Smooth muscle cell (in vitro differentiated cells): ENCODE results near the gene PAPPA2. TPM values are rescaled to one million over a fixed set of nuclear protein-coding genes. Genes with fewer than 3 reads are reported as not detected.

Experiments
- DNase-seq: peaks from one replicate; lab custom pipeline; 2025; ENCODE audit not compliant: unreplicated experiment; lab: John Stamatoyannopoulos, UW
- H2AFZ ChIP-seq: fragments of 200-600 bp; sonication (generic); 2 replicates; pipeline ENCODE4 v1.6.0; 2016; ENCODE audit warnings: antibody characterized with exemption, low read depth, mild to moderate bottlenecking
- H3F3A ChIP-seq: fragments of 200-600 bp; sonication (generic); 2 replicates; pipeline ENCODE4 v1.6.0; 2017; ENCODE audit warnings: antibody characterized with exemption, low read depth
- H3K27ac ChIP-seq: fragments of 200-600 bp; sonication (generic); 2 replicates; pipeline ENCODE4 v1.5.1; 2016; ENCODE audit warnings: low read depth, mild to moderate bottlenecking
- H3K27me3 ChIP-seq: fragments of 200-600 bp; sonication (generic); 2 replicates; pipeline ENCODE4 v1.6.1; 2016; ENCODE audit warnings: low read depth, mild to moderate bottlenecking
- H3K36me3 ChIP-seq: fragments of 200-600 bp; sonication (generic); 2 replicates; pipeline ENCODE4 v1.5.1; 2016; ENCODE audit warnings: low read depth
- H3K4me1 ChIP-seq: fragments of 200-600 bp; sonication (generic); 2 replicates; pipeline ENCODE4 v1.5.1; 2016; ENCODE audit warnings: low read depth
- H3K4me2 ChIP-seq: fragments of 200-600 bp; sonication (generic); 2 replicates; pipeline ENCODE4 v1.6.0; 2016; ENCODE audit warnings: mild to moderate bottlenecking
- H3K4me3 ChIP-seq: fragments of 200-600 bp; sonication (generic); 2 replicates; pipeline ENCODE4 v1.5.1; 2016; ENCODE audit warnings: mild to moderate bottlenecking
- H3K79me2 ChIP-seq: fragments of 200-600 bp; sonication (generic); 2 replicates; pipeline ENCODE4 v1.6.0; 2016; ENCODE audit warnings: low read depth, mild to moderate bottlenecking
- H3K9ac ChIP-seq: fragments of 200-600 bp; sonication (generic); 2 replicates; pipeline ENCODE4 v1.6.0; 2016; ENCODE audit warnings: low read depth
- H3K9me3 ChIP-seq: fragments of 200-600 bp; sonication (generic); replicated peaks from 2 replicates; pipeline ENCODE4 v1.5.1; 2016; ENCODE audit warnings: low read depth
- H4K20me1 ChIP-seq: fragments of 200-600 bp; sonication (generic); 2 replicates; pipeline ENCODE4 v1.6.0; 2016; ENCODE audit warnings: low read depth
- WGBS: methylation state at CpG from one replicate; pipeline ENCODE4 v1.1.7; 2016; ENCODE audit warnings: low lambda C conversion rate; 5-methylcytosine and 5-hydroxymethylcytosine counted together
- polyA plus RNA-seq: library from polyadenylated mRNA; unstranded; fragments of >200 nt; fragmentation: Nextera tagmentation; extraction: Ambion mirVana; gene quantifications from 2 replicates; pipeline ENCODE4 v1.2.1, GENCODE V29; 2016
- total RNA-seq: library from RNA; depleted of rRNA; stranded (reverse); fragments of >200 nt; gene quantifications from 2 replicates; pipeline ENCODE4 v1.2.3, GENCODE V29; 2014
- TF ChIP-seq, protein P1 (sequence below): fragments of 200-600 bp; sonication (generic); IDR thresholded peaks from 2 replicates; pipeline ENCODE4 v1.5.1; 2017; ENCODE audit warnings: borderline replicate concordance, mild to moderate bottlenecking, antibody characterized with exemption; ENCODE audit not compliant: insufficient read depth, poor library complexity, severe bottlenecking

PAPPA2 gene
- total and polyA plus RNA-seq, 2 experiments from 2014 or later = 0.03 to 0.27 TPM

DNA sequence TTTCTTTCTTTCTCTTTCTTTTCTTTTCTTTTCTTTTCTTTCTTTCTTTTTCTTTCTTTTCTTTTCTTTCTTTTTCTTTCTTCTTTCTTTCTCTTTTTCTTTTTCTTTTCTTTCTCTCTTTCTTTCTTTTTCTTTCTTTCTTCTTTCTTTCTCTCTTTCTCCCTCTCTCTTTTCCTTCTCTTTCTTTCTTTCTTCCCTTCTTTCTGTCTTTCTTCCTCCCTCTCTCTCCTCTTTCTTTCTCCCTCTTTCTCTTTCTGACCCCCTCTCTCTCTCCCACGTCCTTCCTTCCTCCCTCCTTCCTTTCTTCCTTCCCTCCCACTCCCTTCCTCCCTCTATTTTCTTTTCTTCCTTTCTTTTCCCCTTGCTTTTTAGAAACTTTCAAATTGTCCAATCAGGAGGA, 333.6 kb downstream of the PAPPA2 start:
- TF ChIP-seq, protein P1, sequence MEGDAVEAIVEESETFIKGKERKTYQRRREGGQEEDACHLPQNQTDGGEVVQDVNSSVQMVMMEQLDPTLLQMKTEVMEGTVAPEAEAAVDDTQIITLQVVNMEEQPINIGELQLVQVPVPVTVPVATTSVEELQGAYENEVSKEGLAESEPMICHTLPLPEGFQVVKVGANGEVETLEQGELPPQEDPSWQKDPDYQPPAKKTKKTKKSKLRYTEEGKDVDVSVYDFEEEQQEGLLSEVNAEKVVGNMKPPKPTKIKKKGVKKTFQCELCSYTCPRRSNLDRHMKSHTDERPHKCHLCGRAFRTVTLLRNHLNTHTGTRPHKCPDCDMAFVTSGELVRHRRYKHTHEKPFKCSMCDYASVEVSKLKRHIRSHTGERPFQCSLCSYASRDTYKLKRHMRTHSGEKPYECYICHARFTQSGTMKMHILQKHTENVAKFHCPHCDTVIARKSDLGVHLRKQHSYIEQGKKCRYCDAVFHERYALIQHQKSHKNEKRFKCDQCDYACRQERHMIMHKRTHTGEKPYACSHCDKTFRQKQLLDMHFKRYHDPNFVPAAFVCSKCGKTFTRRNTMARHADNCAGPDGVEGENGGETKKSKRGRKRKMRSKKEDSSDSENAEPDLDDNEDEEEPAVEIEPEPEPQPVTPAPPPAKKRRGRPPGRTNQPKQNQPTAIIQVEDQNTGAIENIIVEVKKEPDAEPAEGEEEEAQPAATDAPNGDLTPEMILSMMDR = no peak
- H4K20me1 ChIP-seq = no peaks in the 10 kb centered on the region
- no peaks in the 10 kb centered on the region for H3K36me3 ChIP-seq

DNA sequence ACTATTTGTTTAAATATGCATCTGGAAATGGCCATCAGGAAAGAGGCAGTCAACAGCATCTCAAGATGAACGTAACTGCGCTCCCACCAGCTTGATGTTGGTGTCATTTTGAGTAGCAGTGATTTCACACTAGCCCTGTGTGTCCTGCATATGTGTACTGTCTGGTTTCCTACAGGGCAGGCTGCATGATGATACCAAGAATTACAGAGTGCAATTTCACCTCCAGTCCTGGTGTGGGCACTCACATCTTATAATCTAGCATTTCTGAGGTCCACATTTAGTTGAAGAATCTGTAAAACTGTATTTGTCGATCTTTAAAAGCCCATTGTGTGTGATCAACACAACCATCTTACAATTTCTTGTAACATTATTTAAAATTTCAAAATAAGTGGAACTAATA, 336.4 kb downstream of the PAPPA2 start:
- WGBS = 94% methylated on average over 3 of the region's 3 CpGs
- DNase-seq = no peak
- no peaks in the 10 kb centered on the region for H3K36me3 ChIP-seq
- H3K9ac ChIP-seq = no peak overlapping the region
- no peaks in the 10 kb centered on the region for H3K9me3 ChIP-seq
- no peaks in the 10 kb centered on the region for H4K20me1 ChIP-seq
- no peak overlapping the region for H3K27ac ChIP-seq
- H3F3A ChIP-seq = no peaks in the 10 kb centered on the region
- no peak overlapping the region for H3K4me2 ChIP-seq
- TF ChIP-seq, protein P1 = no peak
- H2AFZ ChIP-seq = no peak overlapping the region
- no peak overlapping the region for H3K4me3 ChIP-seq
- no peaks in the 10 kb centered on the region for H3K79me2 ChIP-seq
- H3K27me3 ChIP-seq = no peaks in the 10 kb centered on the region
- no peaks in the 10 kb centered on the region for H3K4me1 ChIP-seq

More for the DNA sequence above, 333.6 kb downstream of the PAPPA2 start:
- H3K27me3 ChIP-seq = no peaks in the 10 kb centered on the region
- no peaks in the 10 kb centered on the region for H3K9me3 ChIP-seq
- no peak overlapping the region for H3K27ac ChIP-seq
- no peaks in the 10 kb centered on the region for H3K4me1 ChIP-seq
- no peaks in the 10 kb centered on the region for H3K79me2 ChIP-seq
- no peak overlapping the region for H2AFZ ChIP-seq
- H3K4me3 ChIP-seq = no peak overlapping the region
- no peak overlapping the region for H3K9ac ChIP-seq
- DNase-seq = no peak
- WGBS = 75% methylated on average over 1 of the region's 1 CpG
- no peak overlapping the region for H3K4me2 ChIP-seq
- H3F3A ChIP-seq = no peaks in the 10 kb centered on the region

DNA sequence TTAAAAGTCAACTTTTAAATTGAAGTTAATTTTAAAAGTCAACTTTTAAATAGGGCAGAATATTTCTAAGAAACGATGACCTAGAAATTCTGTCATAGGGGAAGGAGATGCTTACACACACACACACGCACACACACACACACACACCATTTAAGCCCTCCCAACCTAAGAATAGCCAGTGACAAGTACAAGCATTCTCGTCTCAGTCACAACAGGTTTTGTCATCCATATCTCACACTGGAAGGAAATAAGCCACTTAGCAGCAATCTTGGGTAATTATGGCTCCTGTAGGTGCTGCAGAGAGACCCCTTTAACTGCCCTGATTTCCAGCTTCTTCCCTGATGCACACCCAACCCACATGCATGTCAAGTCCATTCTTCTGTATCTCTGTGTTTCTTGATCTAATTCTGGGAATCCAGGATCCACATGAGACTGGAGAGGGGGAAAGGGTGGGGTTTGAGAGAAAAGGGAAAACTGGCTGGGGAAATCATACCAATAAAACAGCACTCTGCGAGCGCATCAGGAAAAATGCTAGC, 338.1 kb downstream of the PAPPA2 start:
- DNase-seq = no peak
- no peak overlapping the region for H3K27ac ChIP-seq
- H3K4me2 ChIP-seq = peak overlapping the region; percentile 8
- H3K4me3 ChIP-seq = no peak overlapping the region
- 61% methylated on average over 5 of the region's 5 CpGs for WGBS
- no peaks in the 10 kb centered on the region for H3K9me3 ChIP-seq
- H3K36me3 ChIP-seq = no peaks in the 10 kb centered on the region
- no peak overlapping the region for H3K9ac ChIP-seq
- H3K4me1 ChIP-seq = no peaks in the 10 kb centered on the region
- TF ChIP-seq, protein P1 = no peak
- H4K20me1 ChIP-seq = no peaks in the 10 kb centered on the region
- H2AFZ ChIP-seq = no peak overlapping the region
- H3K79me2 ChIP-seq = no peaks in the 10 kb centered on the region
- no peaks in the 10 kb centered on the region for H3K27me3 ChIP-seq
- H3F3A ChIP-seq = no peaks in the 10 kb centered on the region

- no peak overlapping the region for H3K4me3 ChIP-seq
- no peak for DNase-seq
- no peak overlapping the region for H3K27ac ChIP-seq
- H2AFZ ChIP-seq = no peak overlapping the region
- no peaks in the 10 kb centered on the region for H3K27me3 ChIP-seq
- peak overlapping the region; percentile 8 for H3K4me2 ChIP-seq
- H3K4me1 ChIP-seq = no peaks in the 10 kb centered on the region
- no peaks in the 10 kb centered on the region for H3K79me2 ChIP-seq
- WGBS = 19% methylated on average over 5 of the region's 5 CpGs
- no peaks in the 10 kb centered on the region for H4K20me1 ChIP-seq
- no peaks in the 10 kb centered on the region for H3K36me3 ChIP-seq
- TF ChIP-seq, protein P1 = no peak
- no peaks in the 10 kb centered on the region for H3F3A ChIP-seq
- no peak overlapping the region for H3K9ac ChIP-seq
- no peaks in the 10 kb centered on the region for H3K9me3 ChIP-seq
These were observed 338.6 kb downstream of the PAPPA2 start for GRCh38 chr1:176801514-176802020.
